HG02678 (cell line): Measurements from ENCODE around the gene CADPS.
"Not testable (repeated sequence)": the region's sequence is repeated elsewhere in the genome, so short reads cannot be mapped to it uniquely, and the experiment has no call there.

Source experiments
- ATAC-seq: cut with Tn5 transposase; IDR thresholded peaks from one replicate; pipeline ENCODE4 v1.9.1; 2021; ENCODE audit warnings: mild to moderate bottlenecking, moderate library complexity; ENCODE audit not compliant: unreplicated experiment

CADPS gene

DNA sequence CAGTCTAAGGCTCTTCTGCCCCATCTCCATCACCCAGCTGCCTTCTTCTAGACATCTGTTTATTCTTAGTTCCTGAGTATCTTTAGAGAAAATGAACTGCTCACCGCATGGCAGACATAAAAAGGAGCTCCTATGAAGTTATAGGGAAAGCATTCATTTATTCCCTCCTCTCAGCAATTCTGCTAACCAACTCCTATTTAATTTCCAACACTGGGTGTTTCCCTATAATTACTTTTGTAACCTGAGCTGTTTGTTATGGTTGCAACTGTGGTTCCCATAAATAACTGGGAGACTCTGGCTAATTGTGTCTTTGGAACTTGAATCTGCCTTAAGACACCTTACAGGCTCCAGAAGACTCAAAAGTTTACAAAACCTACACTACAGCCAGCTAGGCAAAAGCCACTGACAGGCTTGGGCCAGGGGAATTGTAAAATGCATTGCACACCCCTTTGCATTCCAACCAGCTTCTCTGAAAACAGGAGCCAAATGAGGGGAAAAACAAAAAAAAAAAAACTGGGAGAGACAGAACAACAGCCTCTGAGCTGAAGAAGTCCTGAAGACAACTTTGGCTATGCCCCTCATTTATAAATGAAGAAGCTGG is 270.4 kb downstream of the CADPS start:
- no peak for ATAC-seq

DNA sequence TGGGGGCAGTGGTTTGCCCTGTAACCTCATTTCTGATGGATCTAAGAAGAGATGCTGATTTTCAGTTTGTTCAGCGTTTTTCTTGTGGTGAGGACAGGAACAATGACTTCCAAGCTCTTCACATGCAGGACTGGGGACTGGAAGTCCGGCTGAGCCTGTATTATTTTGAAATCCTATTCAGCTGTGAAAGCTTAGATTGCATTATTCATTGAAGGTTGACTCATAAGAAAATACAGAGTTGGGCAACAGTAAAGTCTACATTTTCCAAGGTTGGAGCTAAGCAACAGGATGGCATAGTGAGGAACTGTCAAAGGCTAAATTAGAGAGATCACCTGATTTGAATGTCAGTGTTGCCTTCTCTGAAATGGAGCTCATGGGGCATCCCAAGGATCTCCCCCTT is 270.9 kb downstream of the CADPS start:
- no peak for ATAC-seq

DNA sequence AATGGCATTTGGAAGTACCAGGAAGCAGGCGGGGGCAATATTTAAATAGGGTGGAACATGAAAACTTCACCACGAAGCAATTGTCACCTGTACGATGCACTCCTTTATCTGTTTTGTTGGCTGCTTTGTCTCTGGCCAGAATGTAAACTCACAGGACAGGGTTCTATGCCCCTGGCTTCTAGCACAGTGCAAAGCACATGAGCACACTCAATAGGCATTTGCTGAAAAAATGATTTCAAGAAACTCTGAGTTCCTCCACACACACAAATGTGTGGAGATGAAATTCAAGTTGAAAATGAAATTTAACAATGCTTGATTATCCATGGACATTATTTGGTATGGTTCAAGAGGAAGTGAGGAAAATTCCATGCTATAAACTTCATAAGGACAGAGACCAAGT is 272.2 kb downstream of the CADPS start:
- ATAC-seq: no peak

DNA sequence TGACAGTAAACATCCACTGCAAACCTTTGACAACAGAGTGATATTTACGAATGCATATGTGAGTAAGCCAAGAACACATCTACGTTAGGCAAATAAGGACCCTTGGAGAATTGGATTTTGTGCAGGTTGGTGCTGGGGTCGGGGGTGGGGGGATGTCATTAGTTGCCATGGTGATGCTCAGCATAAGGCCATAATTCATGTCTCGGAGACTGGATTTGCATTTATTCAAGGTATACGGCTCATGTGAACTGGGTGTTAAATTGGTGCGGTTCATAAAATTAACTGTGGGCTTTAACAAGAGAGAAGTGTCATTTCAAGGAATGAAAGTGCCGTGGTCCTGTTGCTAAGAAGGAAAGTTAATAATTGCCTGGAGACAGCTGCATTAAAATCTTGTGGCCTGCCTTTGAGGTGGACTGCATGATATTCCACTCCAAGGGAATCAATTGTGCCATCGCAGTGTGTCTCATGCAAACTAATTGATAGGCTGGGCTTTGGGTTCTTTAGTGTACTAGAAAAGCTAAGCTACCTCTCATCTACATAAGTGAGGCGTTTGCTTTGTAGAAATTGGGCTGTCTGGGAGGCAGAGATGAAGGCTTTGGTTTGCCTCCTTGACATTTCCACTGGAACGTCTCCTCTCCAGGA is 273.0 kb downstream of the CADPS start:
- no peak for ATAC-seq

DNA sequence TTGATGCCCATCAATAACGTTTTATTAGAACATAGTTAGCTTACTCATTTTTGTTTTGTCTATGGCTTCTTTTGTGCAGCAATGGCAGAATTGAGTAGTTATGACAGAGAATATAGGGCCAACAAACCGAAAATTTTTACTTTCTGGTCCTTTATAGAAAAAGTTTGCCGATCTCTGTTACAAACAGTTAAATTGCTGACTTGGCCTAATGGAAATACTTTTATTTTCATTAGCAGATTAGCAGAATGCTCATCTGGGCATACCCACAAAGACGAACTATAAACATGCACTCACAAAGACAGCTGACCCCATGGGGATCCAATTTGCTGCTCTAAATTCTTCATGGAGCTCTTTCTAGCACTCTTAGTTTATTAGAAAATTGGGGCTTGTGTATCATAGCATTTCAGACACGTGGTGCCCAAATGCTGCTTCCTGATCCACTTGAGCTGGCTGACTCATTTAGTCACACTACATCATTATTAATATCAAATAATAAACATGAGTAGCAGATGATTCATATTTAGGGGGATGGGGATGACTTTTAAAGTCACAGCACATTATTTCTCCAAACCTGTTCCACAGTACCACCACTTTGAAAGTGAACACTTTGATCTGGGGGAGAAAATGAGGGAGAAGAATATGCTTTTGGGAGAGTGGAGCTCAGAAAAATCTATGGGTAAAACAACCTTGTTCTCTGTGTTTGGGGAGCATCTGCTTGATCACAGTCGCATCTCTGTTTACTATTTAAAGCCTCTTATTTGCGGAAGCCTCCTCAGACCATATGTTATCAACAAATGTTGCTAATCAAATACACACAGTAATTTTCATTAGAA is 273.8 kb downstream of the CADPS start:
- ATAC-seq: no peak

DNA sequence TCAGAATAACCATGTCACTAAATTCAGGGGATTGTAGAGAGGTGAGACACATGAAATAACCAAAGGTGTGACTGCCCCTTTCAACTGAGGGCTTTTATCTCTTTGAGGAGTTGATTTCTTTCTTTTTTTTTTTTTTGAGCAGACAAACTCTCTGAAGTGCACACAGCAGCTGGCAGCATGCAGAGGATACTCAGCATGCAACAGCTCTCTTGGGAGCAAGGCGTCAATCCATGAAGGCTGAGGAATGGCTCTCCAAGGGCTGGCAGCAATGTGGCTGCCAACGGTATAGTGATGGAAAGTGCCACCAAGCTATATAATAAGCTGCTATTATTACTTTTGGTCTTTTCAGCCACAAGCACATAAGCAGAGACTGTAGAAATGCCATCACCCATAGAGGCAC is 275.2 kb downstream of the CADPS start:
- ATAC-seq: no peak

DNA sequence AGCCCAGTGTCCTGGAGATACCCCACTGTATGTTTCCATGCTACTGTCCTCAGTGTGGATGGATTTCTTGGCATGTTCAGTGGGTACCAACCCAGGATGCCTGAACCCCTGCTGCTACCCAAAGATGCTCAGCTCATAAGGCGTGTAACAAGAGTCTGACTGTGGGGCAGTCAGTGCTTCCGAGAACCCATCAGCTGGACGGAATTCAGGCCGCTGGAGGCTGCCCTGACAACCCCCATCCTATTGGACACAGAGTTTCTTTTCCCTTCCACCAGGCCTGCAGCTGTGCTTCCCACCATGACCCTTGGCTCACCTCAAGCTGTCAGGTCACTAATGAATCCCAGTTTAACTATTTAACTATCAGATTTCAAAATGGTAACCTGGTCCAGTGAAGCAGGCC is 277.7 kb downstream of the CADPS start:
- no peak for ATAC-seq

DNA sequence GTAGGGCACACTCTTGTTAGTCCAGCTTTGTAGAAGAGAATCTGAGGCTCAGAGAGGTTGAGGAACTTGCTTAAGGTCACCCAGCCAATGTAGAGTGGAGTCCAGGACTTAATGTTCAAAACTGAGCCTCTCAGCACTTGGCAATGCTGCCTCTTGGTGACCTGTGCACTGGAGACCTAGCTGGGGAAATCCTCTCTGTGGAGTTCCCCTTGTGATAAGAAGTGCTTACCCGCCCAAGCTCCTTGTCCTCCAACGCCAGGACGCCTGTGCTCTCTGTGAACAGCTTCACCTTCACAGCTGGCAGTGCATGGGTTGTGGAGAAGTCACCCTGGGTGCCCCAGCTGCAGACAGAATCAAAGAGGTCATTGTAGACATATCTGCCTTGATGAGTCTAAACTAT is 282.8 kb downstream of the CADPS start:
- ATAC-seq: no peak

DNA sequence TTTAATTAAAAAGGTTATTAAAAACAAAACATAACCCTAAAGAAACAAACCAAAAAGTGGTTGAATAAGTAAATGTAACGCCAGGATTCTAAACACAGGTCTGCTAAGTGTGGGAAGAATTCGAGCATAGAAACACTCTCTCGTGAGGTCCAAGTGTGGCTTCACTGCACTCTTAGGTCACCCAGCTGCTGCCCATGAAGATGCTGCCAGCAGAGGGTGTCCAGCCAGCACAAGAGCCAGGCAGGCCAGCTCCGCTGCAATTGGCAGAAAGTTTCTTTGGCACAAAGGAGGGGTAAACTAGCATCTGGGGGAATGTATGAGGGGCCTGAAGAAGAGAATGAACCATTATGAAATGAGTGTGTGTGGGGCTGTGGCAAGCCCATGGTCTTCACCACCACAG is 286.1 kb downstream of the CADPS start:
- ATAC-seq: no peak

DNA sequence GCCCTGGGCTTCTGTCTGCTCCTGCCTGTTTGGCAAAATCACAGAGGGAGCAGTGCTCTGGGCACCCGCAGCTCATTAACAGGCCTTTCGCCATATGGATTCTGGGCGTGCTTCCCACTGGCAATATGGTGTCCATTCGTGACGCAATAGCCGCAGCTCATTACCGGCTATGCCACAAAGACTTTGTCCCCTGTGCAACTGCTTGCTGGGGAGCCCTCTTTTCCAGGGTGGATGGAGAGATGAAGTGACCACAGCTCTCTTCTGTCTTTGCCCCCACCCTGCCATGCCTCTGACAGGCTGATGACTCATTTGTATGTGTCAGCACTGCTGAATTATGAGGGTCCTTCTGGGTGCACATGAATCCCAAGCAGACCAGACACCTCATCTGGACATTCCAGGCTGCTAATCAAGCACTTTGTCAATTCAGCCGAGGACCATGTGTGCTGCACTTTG is 287.6 kb downstream of the CADPS start:
- ATAC-seq: no peak

DNA sequence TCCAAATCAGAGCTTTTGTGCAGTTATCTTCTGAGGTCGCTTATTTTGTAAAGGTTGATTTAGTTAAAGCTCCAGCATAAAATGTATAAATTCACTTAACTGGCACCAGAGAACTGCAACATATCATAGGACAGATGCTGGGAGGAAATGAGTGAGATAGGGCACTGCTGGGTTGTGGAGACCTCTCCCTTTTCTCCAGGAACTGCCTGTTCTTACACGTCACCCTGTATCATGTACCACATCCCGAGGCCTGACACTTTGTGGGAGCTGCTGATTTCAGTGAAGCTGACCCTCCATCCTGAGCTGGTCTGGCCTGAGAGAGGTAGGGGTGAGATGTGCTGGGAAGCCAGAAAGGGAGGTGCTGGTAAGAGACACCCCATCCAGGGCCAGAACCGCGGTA is 288.0 kb downstream of the CADPS start:
- no peak for ATAC-seq

DNA sequence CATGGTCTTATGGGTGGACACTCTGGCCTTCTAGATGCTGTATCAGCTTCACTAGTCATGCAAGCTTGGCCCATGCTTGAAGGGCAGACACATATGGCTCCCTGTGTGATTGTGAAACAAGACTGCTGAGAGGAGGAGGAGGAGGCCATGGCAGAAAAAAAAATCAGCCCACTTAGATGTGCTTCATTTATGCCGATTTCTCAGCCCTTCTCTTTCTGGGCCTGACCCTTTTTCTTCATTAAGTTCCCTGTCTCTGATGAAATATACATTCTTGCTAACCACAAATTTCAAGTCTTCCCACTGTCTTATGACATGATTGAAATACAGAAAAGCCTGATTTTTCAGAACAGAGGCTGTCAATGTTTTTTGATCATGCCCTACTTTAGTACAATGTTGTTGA is 288.9 kb downstream of the CADPS start:
- ATAC-seq: no peak

DNA sequence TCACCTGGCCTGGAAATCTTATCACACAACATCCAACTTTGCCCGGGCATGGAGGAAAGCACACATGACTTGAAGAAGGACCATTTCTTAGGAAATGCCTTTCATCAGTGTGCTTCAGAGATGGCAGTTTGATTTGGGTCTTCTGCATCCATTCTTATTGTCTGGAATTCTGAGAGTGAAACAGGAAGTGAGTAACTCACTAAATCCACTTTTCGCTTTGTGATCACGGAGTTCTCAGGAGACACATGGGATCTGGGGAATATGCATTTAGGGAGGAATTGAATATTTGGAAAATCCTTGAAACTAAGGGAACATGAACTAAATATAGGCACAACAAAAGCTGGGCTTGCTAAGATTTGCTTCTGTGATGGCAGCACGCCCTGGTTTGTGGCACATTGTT is 289.4 kb downstream of the CADPS start:
- no peak for ATAC-seq

DNA sequence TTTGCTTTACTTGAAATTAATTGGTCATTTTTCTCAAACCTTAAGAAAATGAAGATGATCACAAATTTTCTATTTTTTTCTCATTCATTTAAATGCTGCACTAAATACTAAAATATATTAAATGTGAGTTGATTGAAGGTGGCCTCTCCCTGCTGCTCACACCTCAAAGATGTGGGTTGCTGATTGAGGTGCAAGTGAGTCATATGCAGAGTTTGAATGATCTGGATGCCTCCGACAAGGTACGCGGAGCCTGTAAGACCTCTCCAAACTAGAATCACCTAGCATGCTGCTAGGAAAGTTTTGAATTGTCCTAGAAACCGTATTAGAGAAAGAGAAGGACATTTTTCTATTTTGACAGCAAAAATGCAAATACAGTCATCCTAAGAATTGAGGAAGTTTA is 290.6 kb downstream of the CADPS start:
- ATAC-seq: no peak

DNA sequence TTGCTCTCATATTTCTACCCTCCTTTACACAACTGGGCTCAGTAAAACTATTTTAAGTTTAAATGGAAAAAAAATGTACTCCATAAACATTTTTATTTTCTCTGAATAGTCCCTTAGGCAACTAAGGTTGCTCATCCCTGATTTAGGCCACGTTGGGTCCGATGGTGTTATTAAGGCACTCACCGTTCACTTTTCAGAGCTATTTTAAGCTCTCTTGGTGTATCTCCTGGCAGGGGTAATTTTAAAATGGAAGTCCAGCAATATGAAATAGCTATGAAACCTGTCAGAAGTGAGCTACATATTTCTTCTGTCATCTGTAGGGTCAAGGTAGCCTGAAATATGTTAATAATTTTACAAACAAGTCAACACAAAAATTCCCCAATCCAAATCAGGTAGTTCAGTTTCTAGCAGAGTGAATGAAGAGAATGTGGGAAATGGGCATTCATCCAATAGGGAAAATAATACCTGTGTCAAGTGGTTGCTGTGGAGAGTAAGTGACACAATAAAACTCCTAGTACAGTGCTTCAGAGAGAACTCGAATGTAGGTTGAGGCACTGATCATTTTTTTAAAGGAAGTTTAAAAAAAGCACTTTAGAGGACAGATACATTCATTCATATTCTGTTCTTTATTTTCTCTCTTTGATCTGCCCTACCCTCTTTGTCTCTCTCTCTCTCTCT is 292.6 kb downstream of the CADPS start:
- ATAC-seq: no peak

DNA sequence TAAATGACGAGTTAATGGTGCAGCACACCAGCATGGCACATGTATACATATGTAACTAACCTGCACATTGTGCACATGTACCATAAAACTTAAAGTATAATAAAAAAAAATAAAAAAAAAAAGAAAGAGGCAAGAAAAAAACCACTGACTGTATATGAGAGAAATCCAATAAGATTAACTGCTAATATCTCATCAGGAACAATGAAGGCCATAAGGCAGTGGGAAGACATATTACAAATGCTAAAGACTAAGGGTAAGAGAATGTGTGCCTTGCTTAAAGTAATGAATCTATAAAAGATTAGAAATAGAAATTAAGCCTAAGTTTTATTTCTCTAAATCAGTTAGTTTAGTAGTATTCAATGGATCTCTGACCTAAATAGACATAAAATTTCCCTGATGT is 294.7 kb downstream of the CADPS start:
- not testable (repeated sequence) for ATAC-seq

DNA sequence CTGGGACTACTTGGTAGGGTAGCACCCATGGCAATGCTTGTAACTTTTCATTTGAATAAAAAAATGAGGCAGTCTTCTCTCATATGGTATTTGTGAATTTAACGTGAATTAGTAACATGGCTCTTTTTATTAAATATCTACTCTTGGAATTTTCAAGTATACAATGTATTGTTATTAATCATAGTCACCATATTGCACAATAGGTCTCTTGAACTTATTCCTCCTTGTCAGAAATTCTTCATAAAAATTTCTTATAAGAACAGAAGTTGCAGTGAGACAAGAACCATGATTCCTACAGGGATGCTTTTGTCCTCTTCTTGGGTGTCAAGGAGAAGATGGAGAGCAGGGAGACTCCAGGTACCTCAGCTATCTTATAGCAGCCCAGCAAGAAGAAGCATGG is 298.1 kb downstream of the CADPS start:
- no peak for ATAC-seq

DNA sequence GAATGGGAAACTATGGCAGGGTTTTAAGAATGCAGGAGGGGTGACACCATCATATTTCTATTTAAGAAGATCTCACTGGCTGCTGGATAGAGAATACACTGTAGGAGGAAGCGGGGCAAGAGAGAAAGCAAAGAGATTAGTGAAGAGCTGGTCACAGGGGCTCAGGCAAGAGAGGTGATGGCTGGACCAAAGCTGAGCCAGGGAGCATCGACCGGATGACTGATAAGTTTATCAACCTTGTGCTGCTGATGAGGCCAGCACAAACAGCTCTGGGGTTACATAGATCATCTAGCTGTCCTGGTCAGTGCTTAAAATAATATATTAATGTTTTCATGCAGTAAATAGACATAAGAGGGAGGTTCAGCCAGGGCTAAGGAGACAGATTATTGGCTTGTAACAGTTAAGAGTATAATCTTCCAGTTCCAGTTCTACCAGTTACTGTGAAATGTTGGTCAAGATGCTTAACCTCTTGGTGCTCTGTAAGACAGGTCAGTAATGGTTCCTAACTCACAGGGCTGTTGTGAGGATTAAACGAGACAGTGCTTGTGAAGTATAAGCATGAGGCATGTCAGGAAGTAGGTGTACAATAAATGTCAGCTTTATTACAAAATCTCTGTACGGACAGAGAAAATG is 300.8 kb downstream of the CADPS start:
- ATAC-seq: no peak

DNA sequence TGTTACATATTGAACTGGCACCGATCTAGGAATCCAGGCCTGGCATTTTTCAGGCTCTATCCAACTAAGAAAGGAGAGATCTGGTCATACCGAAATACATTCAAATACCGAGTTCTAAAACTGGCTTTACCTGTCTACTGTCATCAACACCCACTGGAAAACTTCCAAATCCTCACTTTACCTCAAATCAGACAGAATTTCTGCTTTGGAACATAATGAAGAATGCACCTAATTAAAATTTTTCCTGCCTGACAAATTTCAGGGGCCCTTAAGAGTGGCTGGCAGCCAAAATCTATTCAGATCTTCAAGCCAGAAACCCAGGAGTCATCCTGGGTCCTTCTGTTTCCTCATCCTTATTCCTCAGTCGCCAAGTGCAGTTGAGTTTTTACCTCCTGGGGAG is 303.3 kb downstream of the CADPS start:
- no peak for ATAC-seq

DNA sequence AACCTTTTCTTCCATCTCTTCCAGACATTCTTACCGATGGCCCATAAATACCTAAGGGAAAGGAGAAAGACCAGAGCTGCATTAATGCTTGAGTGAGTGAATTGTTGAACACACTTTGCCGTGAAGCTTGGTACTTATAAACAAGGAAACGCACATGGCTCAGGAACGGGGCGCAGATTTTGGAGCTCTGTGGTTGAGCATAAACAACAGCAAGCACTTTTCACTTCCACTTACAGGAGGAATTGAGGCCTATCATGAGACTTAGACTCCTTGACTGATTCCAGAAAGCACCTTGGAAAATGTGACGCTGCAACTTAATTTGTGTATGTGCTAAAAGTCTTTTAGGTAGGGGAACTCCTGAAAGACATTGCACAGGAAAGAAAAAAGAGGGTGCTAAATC is 304.3 kb downstream of the CADPS start:
- ATAC-seq: no peak

DNA sequence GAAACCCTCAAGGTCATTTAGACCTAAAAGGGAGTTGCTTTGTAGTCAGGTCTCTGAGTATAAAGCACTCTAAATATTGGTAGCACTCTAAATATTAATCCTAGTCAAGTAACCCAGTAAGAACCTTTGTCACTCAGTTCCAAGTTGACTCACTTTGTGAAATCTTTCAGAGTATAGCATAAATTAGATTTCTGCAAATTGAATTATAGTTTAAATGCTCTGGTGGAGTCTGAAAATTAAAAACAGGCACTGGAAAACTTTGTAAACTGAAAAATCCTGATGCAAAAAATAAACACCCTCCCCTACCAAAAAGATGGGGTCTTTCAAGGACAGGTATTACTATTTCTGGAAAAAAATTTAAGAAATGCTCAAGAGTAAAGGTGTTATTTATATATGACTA is 305.6 kb downstream of the CADPS start:
- no peak for ATAC-seq
